Neural crest cell (in vitro differentiated cells): ENCODE measurements around the gene LDAH. TPM values are rescaled to one million over a fixed set of nuclear protein-coding genes. Genes with fewer than 3 reads are reported as not detected.

Experiments used
- DNase-seq: peaks from one replicate; pipeline ENCODE4 v3.0.0; 2021; ENCODE audit warnings: low read depth, mixed read lengths, low spot score
- H3K27ac Mint-ChIP-seq: one replicate; pipeline ENCODE4 v1.8.0; 2021; ENCODE audit warnings: mild to moderate bottlenecking, mixed read lengths; ENCODE audit not compliant: unreplicated experiment
- H3K27me3 Mint-ChIP-seq: 2 replicates; pipeline ENCODE4 v1.8.0; 2021; ENCODE audit warnings: low read depth, mild to moderate bottlenecking, mixed read lengths
- H3K36me3 Mint-ChIP-seq: 2 replicates; pipeline ENCODE4 v1.8.0; 2021; ENCODE audit warnings: low read depth, mild to moderate bottlenecking, mixed read lengths
- H3K4me1 Mint-ChIP-seq: 2 replicates; pipeline ENCODE4 v1.8.0; 2021; ENCODE audit warnings: mixed read lengths
- H3K4me3 Mint-ChIP-seq: one replicate; pipeline ENCODE4 v1.8.0; 2021; ENCODE audit warnings: mild to moderate bottlenecking, mixed read lengths
- H3K9me3 Mint-ChIP-seq: 2 replicates; pipeline ENCODE4 v1.8.0; 2021; ENCODE audit warnings: mixed read lengths
- CTCF ChIP-seq: fragments of 200-600 bp; sonication (generic); conservative IDR thresholded peaks from 2 replicates; pipeline ENCODE4 v1.5.0; 2021; ENCODE audit warnings: antibody characterized with exemption, mild to moderate bottlenecking
- total RNA-seq: library from RNA; stranded (reverse); gene quantifications from 2 replicates; pipeline ENCODE4 v1.2.1, GENCODE V29; 2021

LDAH gene
- total RNA-seq, 1 donor from 2014 or later, result 49.7 TPM

DNA sequence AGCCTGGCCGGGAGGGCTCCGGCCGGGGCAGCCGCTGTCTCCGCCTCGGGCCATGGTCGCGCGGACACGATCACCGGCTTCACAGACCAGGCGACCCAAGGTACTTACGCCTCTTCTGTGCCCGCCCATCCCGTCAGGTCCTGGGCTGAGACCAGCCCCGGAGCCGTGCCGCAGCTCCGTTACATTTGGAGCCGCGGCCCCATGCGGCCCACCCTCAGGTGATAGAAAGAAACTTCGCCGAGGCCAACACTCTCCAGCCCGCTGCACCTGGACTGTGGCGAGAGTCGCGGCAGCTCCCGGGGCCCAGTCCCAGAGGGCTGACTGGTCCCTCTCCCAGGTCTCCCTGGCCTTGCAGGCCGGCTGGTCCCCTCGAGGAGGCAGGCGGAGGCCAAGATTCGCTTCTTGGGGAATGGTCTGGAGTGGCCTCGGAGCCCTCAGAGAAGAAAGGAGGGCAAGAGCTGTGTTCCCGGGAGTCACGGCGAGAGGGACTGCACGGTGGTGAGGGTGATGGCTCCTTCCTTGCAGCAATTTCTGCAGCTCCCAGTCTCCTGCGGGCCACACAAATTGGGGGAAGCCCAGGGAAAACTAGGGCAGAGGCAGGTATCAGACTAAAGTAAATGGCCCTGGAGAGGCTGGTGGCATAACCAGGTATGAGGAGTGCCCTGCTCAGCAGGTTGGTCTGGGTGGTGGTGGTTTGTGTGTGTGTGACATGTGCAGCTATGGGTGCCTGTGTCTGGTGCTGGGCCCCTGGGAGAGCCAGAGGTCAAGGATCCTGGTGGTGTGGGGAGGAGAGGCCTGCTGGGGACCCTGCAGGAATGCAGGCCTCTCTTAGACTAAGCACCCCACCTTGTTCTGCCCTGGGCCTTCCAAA lies 155.1 kb downstream of the LDAH start:
- H3K27ac Mint-ChIP-seq, result no peak overlapping the region
- no peak for TF ChIP-seq CTCF
- peaks cover 96% of the 10 kb centered on the region for H3K27me3 Mint-ChIP-seq

GRCh38 chr2:20667151-20667530 lies 155.8 kb downstream of the LDAH start:
- no peak for DNase-seq
- Mint-ChIP-seq H3K4me3 (no peak overlapping the region), H3K9me3 (no peaks in the 10 kb centered on the region), H3K4me1 (peaks cover 7% of the 10 kb centered on the region), H3K27me3 (peaks cover 96% of the 10 kb centered on the region), H3K36me3 (no peaks in the 10 kb centered on the region), H3K27ac (no peak overlapping the region)
- TF ChIP-seq CTCF, result peak; percentile 16

More for the DNA sequence above, 155.1 kb downstream of the LDAH start:
- Mint-ChIP-seq H3K4me3 (peak overlapping the region; percentile 79), H3K36me3 (no peaks in the 10 kb centered on the region), H3K4me1 (peaks cover 10% of the 10 kb centered on the region), H3K9me3 (no peaks in the 10 kb centered on the region)
- no peak for DNase-seq

DNA sequence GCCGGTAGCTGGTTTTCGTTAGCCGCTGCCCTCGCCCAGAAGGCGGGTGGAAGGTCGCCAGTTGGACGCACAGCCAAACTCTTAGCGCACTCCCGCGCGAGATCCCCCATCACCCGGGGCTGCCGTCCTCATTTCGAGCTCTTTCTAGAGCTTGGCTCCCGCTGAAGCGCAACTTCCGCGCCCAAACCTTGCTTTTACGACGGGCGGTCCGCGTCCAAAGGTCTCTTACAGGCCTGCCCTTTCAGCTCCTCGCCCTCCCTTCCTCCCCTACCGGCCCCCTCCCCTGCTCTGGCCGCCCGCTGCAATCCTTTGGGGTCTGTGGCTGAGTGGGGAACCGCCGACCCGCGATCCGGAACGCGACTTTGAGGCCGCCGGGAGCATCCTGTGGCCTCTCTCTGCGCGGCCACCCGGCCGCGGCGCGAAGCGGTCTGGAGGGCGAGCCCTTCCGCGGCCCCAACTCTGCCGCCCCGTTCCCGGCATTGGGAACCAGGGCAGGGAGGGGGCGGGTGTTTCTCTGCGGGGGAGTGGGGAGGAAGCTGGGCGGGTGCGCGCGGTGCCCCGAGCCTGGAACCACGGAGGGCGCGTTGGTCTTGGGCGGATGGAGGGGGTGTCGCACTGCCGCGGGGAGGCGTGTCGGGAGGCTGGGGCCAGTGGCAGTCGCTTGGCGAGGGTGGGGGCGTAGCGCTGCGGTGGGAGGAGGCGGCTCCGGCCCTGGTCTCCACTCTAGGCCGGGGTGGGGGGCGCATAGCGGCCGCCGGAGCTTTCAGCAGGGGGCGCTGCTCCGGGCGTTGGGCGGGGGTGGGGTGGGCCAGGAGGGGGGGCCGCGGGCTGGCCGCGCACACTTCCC lies 156.4 kb downstream of the LDAH start, which contains the start of gene GDF7:
TSS of gene GDF7 (plus strand) at position 841 of the 847 bp plus-strand sequence. CDS start 96 bp downstream, outside the sequence.
- H3K27ac Mint-ChIP-seq, result no peak within 1 kb of the TSS
- DNase-seq, result no peak
- peak within 1 kb of the TSS; percentile 84 for H3K4me3 Mint-ChIP-seq
- peaks cover 96% of the 10 kb centered on the region for H3K27me3 Mint-ChIP-seq
- H3K9me3 Mint-ChIP-seq, result no peaks in the 10 kb centered on the region
- peak; percentile 51 for TF ChIP-seq CTCF
- peaks cover 4% of the 10 kb centered on the region for H3K4me1 Mint-ChIP-seq
- no peaks in the 10 kb centered on the region for H3K36me3 Mint-ChIP-seq

DNA sequence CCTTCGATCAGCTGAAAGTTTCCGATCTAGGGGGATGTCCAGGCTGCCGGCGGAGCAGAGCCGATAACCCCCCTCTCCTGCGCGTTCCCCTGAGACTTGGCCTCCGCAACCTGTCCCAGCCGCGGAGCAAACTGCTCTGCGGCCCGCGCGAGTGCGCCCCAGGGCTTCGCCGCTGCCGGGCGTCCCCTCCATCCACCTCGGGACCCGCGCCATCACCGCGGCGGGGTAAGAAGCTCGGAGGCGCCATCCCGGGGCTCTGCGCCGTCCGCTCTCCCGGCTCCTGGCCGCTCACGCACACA lies 156.9 kb downstream of the LDAH start:
- Mint-ChIP-seq H3K4me1 (peaks cover 4% of the 10 kb centered on the region), H3K27me3 (peaks cover 96% of the 10 kb centered on the region), H3K36me3 (no peaks in the 10 kb centered on the region), H3K27ac (no peak overlapping the region), H3K9me3 (no peaks in the 10 kb centered on the region), H3K4me3 (peak overlapping the region; percentile 84)
- TF ChIP-seq CTCF, result no peak
- DNase-seq, result no peak

GRCh38 chr2:20665243-20666004 lies 157.5 kb downstream of the LDAH start:
- Mint-ChIP-seq H3K4me3 (peak overlapping the region; percentile 82), H3K36me3 (no peaks in the 10 kb centered on the region), H3K27ac (no peak overlapping the region), H3K4me1 (peaks cover 4% of the 10 kb centered on the region), H3K27me3 (peaks cover 96% of the 10 kb centered on the region), H3K9me3 (no peaks in the 10 kb centered on the region)
- TF ChIP-seq CTCF, result no peak
- DNase-seq, result no peak
